HepG2 (cell line): Measurements from ENCODE around the gene TEF. TPM values are rescaled to one million over a fixed set of nuclear protein-coding genes. Genes with fewer than 3 reads are reported as not detected.
A peak's percentile ranks its signal among the peaks of the same experiment; 100 is the strongest.

Experiments used
- BRCA1 ChIP-seq: sonication (generic); formaldehyde crosslinking; IDR thresholded peaks from 2 replicates; pipeline ENCODE4 v1.4.0; 2020; ENCODE audit warnings: missing genetic modification reagents
- HNF4A ChIP-seq: sonication (generic); formaldehyde crosslinking; IDR thresholded peaks from 2 replicates; pipeline ENCODE4 v1.4.0; 2020; ENCODE audit warnings: missing genetic modification reagents
- KDM5A ChIP-seq: fragments of 200-600 bp; sonication (generic); IDR thresholded peaks from 2 replicates; pipeline ENCODE4 v1.7.0; 2018; ENCODE audit warnings: antibody characterized with exemption, mild to moderate bottlenecking, low read length, borderline replicate concordance
- PHB2 ChIP-seq: fragments of 450-650 bp; IDR thresholded peaks from 2 replicates; pipeline ENCODE4 v1.6.1; 2018; ENCODE audit not compliant: partially characterized antibody
- TCF12 ChIP-seq, 2 experiments: fragments of 450-650 bp in 1 of 2; sonication (generic) in 1 of 2; formaldehyde crosslinking in 1 of 2; IDR thresholded peaks; 2 replicates each; pipeline versions ENCODE4 v1.6.1 to v1.8.0; 2017 to 2022; ENCODE audit warnings: antibody characterized with exemption in 1 of 2, mild to moderate bottlenecking in 1 of 2, missing genetic modification reagents in 1 of 2, moderate library complexity in 1 of 2
- ZBTB44 ChIP-seq: sonication (generic); formaldehyde crosslinking; IDR thresholded peaks from 2 replicates; pipeline ENCODE4 v1.4.0; 2020; ENCODE audit warnings: missing genetic modification reagents
- ZC3H13 ChIP-seq: sonication (generic); formaldehyde crosslinking; IDR thresholded peaks from 2 replicates; pipeline ENCODE4 v1.8.1; 2023; ENCODE audit warnings: mild to moderate bottlenecking, missing genetic modification reagents, moderate library complexity
- ZNF142 ChIP-seq: sonication (generic); formaldehyde crosslinking; IDR thresholded peaks from 2 replicates; pipeline ENCODE4 v1.4.0; 2020; ENCODE audit warnings: missing genetic modification reagents
- ZNF160 ChIP-seq: sonication (generic); formaldehyde crosslinking; IDR thresholded peaks from 2 replicates; pipeline ENCODE4 v1.8.0; 2022; ENCODE audit warnings: mild to moderate bottlenecking, inconsistent platforms, missing genetic modification reagents
- ZNF253 ChIP-seq: sonication (generic); formaldehyde crosslinking; IDR thresholded peaks from 2 replicates; pipeline ENCODE4 v1.8.0; 2022; ENCODE audit warnings: mild to moderate bottlenecking, missing genetic modification reagents, borderline replicate concordance
- ZNF441 ChIP-seq: sonication (generic); formaldehyde crosslinking; IDR thresholded peaks from 2 replicates; pipeline ENCODE4 v1.7.0; 2021; ENCODE audit warnings: missing genetic modification reagents, borderline replicate concordance
- ZNF616 ChIP-seq: sonication (generic); formaldehyde crosslinking; IDR thresholded peaks from 2 replicates; pipeline ENCODE4 v1.5.0; 2020; ENCODE audit warnings: low read depth, mild to moderate bottlenecking, missing genetic modification reagents
- ZNF646 ChIP-seq: sonication (generic); formaldehyde crosslinking; IDR thresholded peaks from 2 replicates; pipeline ENCODE4 v1.9.0; 2021; ENCODE audit warnings: mild to moderate bottlenecking, missing genetic modification reagents
- polyA plus RNA-seq, 8 experiments: library from polyadenylated mRNA; depleted of rRNA in 3 of 8; stranded (reverse) in 7 of 8; unstranded in 1 of 8; fragments of >200 nt; fragmentation: Illumina TruSeq in 4 of 8; extraction: Trizol in 4 of 8; gene quantifications; 2 replicates each; pipeline versions ENCODE4 v1.2.1 to v1.2.3, GENCODE V29; 2011 to 2016; ENCODE audit warnings: low read depth in 4 of 8, missing spikeins in 1 of 8, mixed read lengths in 1 of 8; ENCODE audit not compliant: insufficient read depth in 1 of 8
- total RNA-seq, 5 experiments: library from RNA; depleted of rRNA; stranded (reverse); fragments of >200 nt; fragmentation: Illumina TruSeq; extraction: Trizol; gene quantifications; 2 replicates each; pipeline ENCODE4 v1.2.3, GENCODE V29; 2016; ENCODE audit warnings: low read depth in 1 of 5
- TF ChIP-seq, protein P1 (sequence below): IDR thresholded peaks from 2 replicates; pipeline ENCODE4 v1.6.1; 2016; ENCODE audit warnings: mild to moderate bottlenecking, missing biosample characterization, missing genetic modification reagents

TEF gene
- total and polyA plus RNA-seq, 2 of the 13 experiments (the other 11 are each of a cell fraction or from before 2014, with no cell fraction given), result 7.6 to 11.2 TPM

DNA sequence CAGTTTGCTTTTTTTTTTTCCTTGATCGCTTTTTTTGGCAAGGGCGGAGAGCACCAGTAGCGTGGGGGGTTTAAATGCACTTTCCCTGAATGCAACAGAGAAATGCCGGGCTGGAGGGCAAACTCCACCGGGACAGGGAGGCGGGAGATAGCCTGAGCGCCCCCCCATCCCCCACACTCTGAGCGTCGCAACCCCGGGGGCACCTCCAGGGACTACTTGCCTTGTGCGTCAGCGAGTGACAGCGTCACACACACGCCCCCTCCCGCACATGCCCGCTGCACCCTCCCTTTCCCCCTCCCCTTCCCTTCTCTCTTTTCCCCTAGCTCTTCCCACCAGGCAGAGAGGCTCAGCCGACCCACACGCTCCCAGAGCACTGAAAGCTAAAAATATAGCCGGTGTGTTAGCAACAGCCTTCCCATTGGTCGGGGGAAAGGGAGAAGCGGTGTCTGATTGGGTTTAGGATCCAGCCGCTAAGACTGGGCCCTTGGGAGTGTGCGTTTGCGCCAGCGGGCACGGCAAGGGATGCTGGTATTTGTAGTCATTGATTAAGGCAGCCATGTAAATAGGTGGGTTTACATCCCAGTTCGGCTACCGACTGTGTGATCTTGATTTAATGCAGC is 66.6 kb downstream of the TEF start (continued):
- no peak for TF ChIP-seq PHB2
- TF ChIP-seq KDM5A, result no peak
- no peak for TF ChIP-seq ZBTB44 (CRISPR knock-in tag)
- TF ChIP-seq ZNF142 (CRISPR knock-in tag), result no peak
- TF ChIP-seq ZNF646 (CRISPR knock-in tag), result no peak
- no peak; the same call in 1 of the 2 replicates for TF ChIP-seq ZNF441 (CRISPR knock-in tag)
- TF ChIP-seq TCF12 (IDR thresholded peaks at IDR 0.05), result no peak
- no peak for TF ChIP-seq TCF12 (CRISPR knock-in tag; IDR thresholded peaks at IDR 0.05)
- TF ChIP-seq BRCA1, result no peak; the same call in 1 of the 2 replicates
- TF ChIP-seq HNF4A, result peak; percentile 81
- TF ChIP-seq, protein P1, sequence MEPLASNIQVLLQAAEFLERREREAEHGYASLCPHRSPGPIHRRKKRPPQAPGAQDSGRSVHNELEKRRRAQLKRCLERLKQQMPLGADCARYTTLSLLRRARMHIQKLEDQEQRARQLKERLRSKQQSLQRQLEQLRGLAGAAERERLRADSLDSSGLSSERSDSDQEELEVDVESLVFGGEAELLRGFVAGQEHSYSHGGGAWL (CRISPR knock-in tag), result peak; percentile 59
- 0 out of 2 replicates have a peak, but pooled peaks have one; percentile 66 for TF ChIP-seq ZNF616
- TF ChIP-seq ZNF160 (CRISPR knock-in tag), result 0 out of 2 replicates have a peak, but pooled peaks have one; percentile 7
- no peak for TF ChIP-seq ZNF253 (CRISPR knock-in tag)
- TF ChIP-seq ZC3H13, result no peak
